PFSK-1 (cell line): ENCODE data around the gene ATRNL1.

Source experiments
- FOXP2 ChIP-seq: optimal IDR thresholded peaks from 2 replicates; pipeline ENCODE3; 2011; ENCODE audit warnings: borderline replicate concordance, control low read depth, inconsistent platforms; ENCODE audit not compliant: insufficient read depth; ENCODE audit errors: extremely low read length, extremely low read depth
- POLR2AphosphoS5 ChIP-seq: IDR thresholded peaks from 2 replicates; pipeline ENCODE4 v1.6.1; 2012; ENCODE audit warnings: low read depth, mild to moderate bottlenecking, control low read depth, low read length, moderate library complexity
- SIN3A ChIP-seq: IDR thresholded peaks from 2 replicates; pipeline ENCODE4 v1.6.1; 2012; ENCODE audit warnings: mild to moderate bottlenecking, low read length, moderate library complexity, borderline replicate concordance; ENCODE audit not compliant: insufficient read depth
- TAF1 ChIP-seq: IDR thresholded peaks from 2 replicates; pipeline ENCODE4 v1.6.1; 2012; ENCODE audit warnings: low read length, control low read depth, borderline replicate concordance; ENCODE audit not compliant: insufficient read depth
- TF ChIP-seq, protein P1 (sequence below), 2 experiments: IDR thresholded peaks; 2 replicates each; pipeline versions ENCODE4 v1.6.1 to v1.8.0; 2011 to 2012; ENCODE audit warnings: low read depth in 2 of 2, low read length in 2 of 2, control low read depth in 1 of 2, inconsistent platforms in 1 of 2, mild to moderate bottlenecking in 1 of 2, moderate library complexity in 1 of 2; ENCODE audit not compliant: insufficient read depth in 1 of 2

The ATRNL1 gene

GRCh38 chr10:115593060-115593459 lies 499.9 kb downstream of the ATRNL1 start:
- no peak for TF ChIP-seq TAF1
- no peak for TF ChIP-seq FOXP2
- TF ChIP-seq POLR2AphosphoS5, result no peak
- TF ChIP-seq SIN3A, result no peak

- TF ChIP-seq POLR2AphosphoS5 (no peak), TAF1 (no peak), SIN3A (no peak), FOXP2 (no peak)
- TF ChIP-seq, protein P1, sequence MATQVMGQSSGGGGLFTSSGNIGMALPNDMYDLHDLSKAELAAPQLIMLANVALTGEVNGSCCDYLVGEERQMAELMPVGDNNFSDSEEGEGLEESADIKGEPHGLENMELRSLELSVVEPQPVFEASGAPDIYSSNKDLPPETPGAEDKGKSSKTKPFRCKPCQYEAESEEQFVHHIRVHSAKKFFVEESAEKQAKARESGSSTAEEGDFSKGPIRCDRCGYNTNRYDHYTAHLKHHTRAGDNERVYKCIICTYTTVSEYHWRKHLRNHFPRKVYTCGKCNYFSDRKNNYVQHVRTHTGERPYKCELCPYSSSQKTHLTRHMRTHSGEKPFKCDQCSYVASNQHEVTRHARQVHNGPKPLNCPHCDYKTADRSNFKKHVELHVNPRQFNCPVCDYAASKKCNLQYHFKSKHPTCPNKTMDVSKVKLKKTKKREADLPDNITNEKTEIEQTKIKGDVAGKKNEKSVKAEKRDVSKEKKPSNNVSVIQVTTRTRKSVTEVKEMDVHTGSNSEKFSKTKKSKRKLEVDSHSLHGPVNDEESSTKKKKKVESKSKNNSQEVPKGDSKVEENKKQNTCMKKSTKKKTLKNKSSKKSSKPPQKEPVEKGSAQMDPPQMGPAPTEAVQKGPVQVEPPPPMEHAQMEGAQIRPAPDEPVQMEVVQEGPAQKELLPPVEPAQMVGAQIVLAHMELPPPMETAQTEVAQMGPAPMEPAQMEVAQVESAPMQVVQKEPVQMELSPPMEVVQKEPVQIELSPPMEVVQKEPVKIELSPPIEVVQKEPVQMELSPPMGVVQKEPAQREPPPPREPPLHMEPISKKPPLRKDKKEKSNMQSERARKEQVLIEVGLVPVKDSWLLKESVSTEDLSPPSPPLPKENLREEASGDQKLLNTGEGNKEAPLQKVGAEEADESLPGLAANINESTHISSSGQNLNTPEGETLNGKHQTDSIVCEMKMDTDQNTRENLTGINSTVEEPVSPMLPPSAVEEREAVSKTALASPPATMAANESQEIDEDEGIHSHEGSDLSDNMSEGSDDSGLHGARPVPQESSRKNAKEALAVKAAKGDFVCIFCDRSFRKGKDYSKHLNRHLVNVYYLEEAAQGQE (IDR thresholded peaks at IDR 0.05; ENCODE audit: insufficient read depth in 1 of 2, low read depth in 2 of 2, low read length in 2 of 2), result no peak
These were observed 511.5 kb downstream of the ATRNL1 start for GRCh38 chr10:115604627-115605026.

DNA sequence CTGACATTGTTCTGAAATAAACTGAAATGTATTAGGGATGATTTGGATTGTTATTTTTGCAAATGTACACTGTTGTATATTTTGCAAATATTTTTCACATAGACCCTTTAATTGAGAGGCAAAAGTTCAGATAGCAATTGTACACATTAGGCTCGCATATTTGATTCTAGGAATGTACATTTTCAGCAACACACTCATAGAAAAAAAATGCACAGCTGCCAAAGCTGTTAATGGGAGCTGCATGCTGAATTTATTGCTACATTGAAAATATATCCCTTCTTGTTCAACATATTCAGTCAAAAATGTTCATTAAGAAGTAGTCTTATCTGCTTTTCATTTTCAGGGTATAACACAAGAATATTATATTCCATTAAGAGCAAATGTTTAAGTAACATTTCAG lies 512.9 kb downstream of the ATRNL1 start:
- no peak for TF ChIP-seq TAF1
- TF ChIP-seq FOXP2, result no peak

- TF ChIP-seq TAF1 (no peak), SIN3A (no peak), FOXP2 (no peak), POLR2AphosphoS5 (no peak)
- TF ChIP-seq, protein P1 (IDR thresholded peaks at IDR 0.05; ENCODE audit: insufficient read depth in 1 of 2, low read depth in 2 of 2, low read length in 2 of 2), result no peak
These were observed 513.6 kb downstream of the ATRNL1 start for GRCh38 chr10:115606741-115607140.

GRCh38 chr10:115624448-115624847 lies 531.3 kb downstream of the ATRNL1 start:
- TF ChIP-seq POLR2AphosphoS5 (no peak), TAF1 (no peak), SIN3A (no peak), FOXP2 (no peak)
- TF ChIP-seq, protein P1 (IDR thresholded peaks at IDR 0.05; ENCODE audit: insufficient read depth in 1 of 2, low read depth in 2 of 2, low read length in 2 of 2), result no peak

GRCh38 chr10:115628616-115629015 lies 535.5 kb downstream of the ATRNL1 start:
- TF ChIP-seq SIN3A (no peak), TAF1 (no peak)
- TF ChIP-seq, protein P1 (IDR thresholded peaks at IDR 0.05; ENCODE audit: insufficient read depth in 1 of 2, low read depth in 2 of 2, low read length in 2 of 2), result no peak
